H1 (cell line): ENCODE data around the gene CHPT1.
"Not testable (repeated sequence)": the region's sequence is repeated elsewhere in the genome, so short reads cannot be mapped to it uniquely, and the experiment has no call there.

ENCODE experiments used
- ATF3 ChIP-seq: IDR thresholded peaks from 2 replicates; pipeline ENCODE4 v1.6.1; 2011; ENCODE audit warnings: low read depth, mild to moderate bottlenecking, low read length; ENCODE audit not compliant: insufficient read depth
- CREB1 ChIP-seq: IDR thresholded peaks from 2 replicates; pipeline ENCODE4 v1.6.1; 2012; ENCODE audit warnings: inconsistent platforms
- CTCF ChIP-seq, 3 experiments: IDR thresholded peaks; 1 replicate in 2 of 3; 2 replicates in 1 of 3; pipeline versions ENCODE4 v1.5.1 to v1.6.1; 2011; ENCODE audit warnings: low read length in 3 of 3, mild to moderate bottlenecking in 3 of 3, inconsistent platforms in 2 of 3, low read depth in 1 of 3, moderate library complexity in 1 of 3; ENCODE audit not compliant: insufficient read depth in 1 of 3; ENCODE audit errors: control extremely low read depth in 1 of 3
- EP300 ChIP-seq, 2 experiments: IDR thresholded peaks; 1 replicate in 1 of 2; 2 replicates in 1 of 2; pipeline ENCODE4 v1.6.1; 2011 to 2012; ENCODE audit warnings: low read depth in 2 of 2, low read length in 2 of 2, mild to moderate bottlenecking in 2 of 2, borderline replicate concordance in 1 of 2, inconsistent platforms in 1 of 2, moderate library complexity in 1 of 2
- POLR2A ChIP-seq, 2 experiments: IDR thresholded peaks; 1 replicate in 1 of 2; 2 replicates in 1 of 2; pipeline ENCODE4 v1.6.1; 2011; ENCODE audit warnings: low read depth in 2 of 2, low read length in 2 of 2, mild to moderate bottlenecking in 2 of 2; ENCODE audit errors: control extremely low read depth in 1 of 2
- TBP ChIP-seq: IDR thresholded peaks from 2 replicates; pipeline ENCODE4 v1.6.1; 2011; ENCODE audit warnings: low read depth, low read length, improper control_type of control experiment
- TEAD4 ChIP-seq: IDR thresholded peaks from 2 replicates; pipeline ENCODE4 v1.6.1; 2012; ENCODE audit warnings: low read depth, low read length, inconsistent platforms, mixed read lengths

GRCh38 chr12:101676497-101676896 is 20.9 kb upstream of the CHPT1 start:
- not testable (repeated sequence) for TF ChIP-seq CTCF (IDR thresholded peaks at IDR 0.05; ENCODE audit: control extremely low read depth in 1 of 3, insufficient read depth in 1 of 3, low read depth in 1 of 3, low read length in 3 of 3); POLR2A (IDR thresholded peaks at IDR 0.05; ENCODE audit: control extremely low read depth in 1 of 2, low read depth in 2 of 2, low read length in 2 of 2); ATF3; TEAD4; CREB1; EP300 (IDR thresholded peaks at IDR 0.05; ENCODE audit: borderline replicate concordance in 1 of 2, low read depth in 2 of 2, low read length in 2 of 2); TBP
